Heart left ventricle (tissue), 16 donors: ENCODE measurements around the gene HUNK. TPM values are rescaled to one million over a fixed set of nuclear protein-coding genes. Genes with fewer than 3 reads are reported as not detected.

ENCODE experiments used
- ATAC-seq, 4 donors: fragments of 200-7000 bp; cut with Tn5 transposase; one replicate each; pipeline ENCODE4 v1.9.1; 2020 to 2022; ENCODE audit warnings: moderate library complexity in 4 of 4, mild to moderate bottlenecking in 3 of 4, moderate number of reproducible peaks in 1 of 4
- DNase-seq, 5 donors: peaks; one replicate each; pipeline ENCODE4 v3.0.0-alpha.2; 2020
- H3K27ac ChIP-seq, 12 donors: fragments of 200-600 bp; sonication (generic) in 4 of 12; one replicate each; pipeline versions ENCODE4 v1.5.0 to v1.8.0; 2016 to 2022; ENCODE audit warnings: mild to moderate bottlenecking in 2 of 12
- H3K27me3 ChIP-seq, 9 donors: fragments of 200-600 bp; sonication (generic) in 2 of 9; one replicate each; pipeline versions ENCODE4 v1.5.1 to v1.8.0; 2016 to 2022; ENCODE audit warnings: mild to moderate bottlenecking in 3 of 9
- H3K36me3 ChIP-seq, 9 donors: fragments of 200-600 bp; sonication (generic) in 2 of 9; one replicate each; pipeline versions ENCODE4 v1.5.0 to v1.8.0; 2018 to 2022; ENCODE audit warnings: mild to moderate bottlenecking in 2 of 9
- H3K4me1 ChIP-seq, 12 donors: fragments of 200-600 bp; sonication (generic) in 4 of 12; one replicate each; pipeline versions ENCODE4 v1.5.0 to v1.8.0; 2016 to 2022; ENCODE audit warnings: mild to moderate bottlenecking in 3 of 12
- H3K4me3 ChIP-seq, 12 donors: fragments of 200-600 bp; sonication (generic) in 4 of 12; one replicate each; pipeline versions ENCODE4 v1.5.0 to v1.8.0; 2017 to 2022; ENCODE audit warnings: mild to moderate bottlenecking in 9 of 12, moderate library complexity in 4 of 12
- H3K9me3 ChIP-seq, 12 donors: fragments of 200-600 bp; sonication (generic) in 4 of 12; one replicate each; pipeline versions ENCODE4 v1.5.0 to v1.8.0; 2016 to 2022; ENCODE audit warnings: mild to moderate bottlenecking in 1 of 12
- POLR2A ChIP-seq, 2 donors: fragments of 450-650 bp; IDR thresholded peaks; one replicate each; pipeline ENCODE4 v1.6.1; 2017; ENCODE audit warnings: antibody characterized with exemption in 2 of 2, mild to moderate bottlenecking in 2 of 2, moderate library complexity in 2 of 2
- WGBS, 4 donors: extraction: QIAGEN DNeasy Blood & Tissue Kit in 2 of 4; methylation state at CpG; one replicate each; pipeline versions ENCODE4 v1.1.5 to v1.1.7; 2013 to 2018; 5-methylcytosine and 5-hydroxymethylcytosine counted together
- intact Hi-C, 10 donors: fragments of 100-400 bp; cut with DNase I; formaldehyde crosslinking; loops; one replicate each; pipeline versions ENCODE4 v1.11.1 to v1.14.2; 2022
- polyA plus RNA-seq, 2 donors: library from polyadenylated mRNA; stranded (reverse); fragments of 200-250 nt; gene quantifications; one replicate each; pipeline ENCODE4 v1.2.3, GENCODE V29; 2013
- total RNA-seq, 9 donors: library from RNA; depleted of rRNA in 2 of 9; stranded (reverse); fragments of >200 nt in 2 of 9; fragmentation: NEBNext Ultra II Directional in 3 of 9; extraction: Animal tissue kit (Norgen Biotek cat#: 25700) in 3 of 9; gene quantifications; one replicate each; pipeline versions ENCODE4 v1.1.0 to v1.2.4, GENCODE V29; 2016 to 2023
- TF ChIP-seq, protein P1 (sequence below), 12 donors: fragments of 200-600 bp; sonication (generic) in 4 of 12; IDR thresholded peaks; one replicate each; pipeline versions ENCODE4 v1.5.0 to v1.8.0; 2018 to 2022; ENCODE audit warnings: antibody characterized with exemption in 12 of 12, mild to moderate bottlenecking in 5 of 12
- donor health status: ischemic (EF 13 %, LVEDD 7.1; RV severe dilation, severe dysfunction).
- donor health status: healthy with polysubstance abuse.
- donor health status: DM: no; HTN: yes; CAD: no.
- donor health status: DM: no; HTN: no; CAD: no.
- donor health status: ischemic (EF 25% LVEDD 6.9; RV normal size, moderate dysfunction).
- donor health status: ischemic (EF 25% LVEDD 5.7; RV mildly dilated, moderate dysfunction).
- donor health status: healthy.
- donor health status: DM: yes; HTN: yes; CAD: no.
- donor health status: ischemic (EF 35%, LVEDD 5.7; RV mildly dilated, moderate dysfunction).
- donor health status: nonischemic (EF 11% LVEDD 7.7; RV severe dilation, severe dysfunction).
- donor health status: DM: yes; HTN: yes; CAD: no.
- donor health status: PGD.
- donor health status: ischemic (EF 29% LVEDD 5.4; RV normal size, mild dysfunction).
- donor health status: nonischemic (EF 23%, LVEDD 6.1; RV moderate dilation, normal function).

HUNK gene
- total and polyA plus RNA-seq, 11 donors = 0.02 to 1.4 (median 0.22) TPM

DNA sequence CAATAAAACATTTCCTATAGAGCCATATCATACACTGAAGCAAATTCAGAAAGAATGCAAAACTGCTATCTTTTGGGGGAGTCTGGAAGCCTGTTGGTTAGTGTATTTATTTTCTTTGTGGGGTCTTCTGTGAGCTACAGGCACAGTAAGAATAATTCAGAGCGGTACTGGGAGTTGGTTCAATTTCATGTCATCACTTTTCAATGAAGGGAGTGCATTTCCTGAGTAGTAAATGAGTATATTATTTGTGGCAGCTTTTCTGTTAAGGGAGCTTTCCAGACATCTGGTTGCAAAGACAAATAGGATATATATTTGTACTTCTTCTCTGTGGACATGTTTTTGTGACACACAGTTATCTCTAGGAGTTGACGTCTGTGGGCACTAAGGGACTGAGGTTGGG lies 130.6 kb downstream of the HUNK start:
- no peak overlapping the region for H3K27ac ChIP-seq
- 35 to 60% (median 42%) methylated on average over 2 of the region's 2 CpGs for WGBS, 4 donors
- ATAC-seq (no peak), DNase-seq (no peak)
- H3K27me3 ChIP-seq = no peaks in the 10 kb centered on the region
- H3K9me3 ChIP-seq = peaks cover 0 to 6% (median 0%) of the 10 kb centered on the region in 12 donors
- H3K36me3 ChIP-seq = no peaks in the 10 kb centered on the region
- H3K4me3 ChIP-seq = no peak overlapping the region
- TF ChIP-seq, protein P1, sequence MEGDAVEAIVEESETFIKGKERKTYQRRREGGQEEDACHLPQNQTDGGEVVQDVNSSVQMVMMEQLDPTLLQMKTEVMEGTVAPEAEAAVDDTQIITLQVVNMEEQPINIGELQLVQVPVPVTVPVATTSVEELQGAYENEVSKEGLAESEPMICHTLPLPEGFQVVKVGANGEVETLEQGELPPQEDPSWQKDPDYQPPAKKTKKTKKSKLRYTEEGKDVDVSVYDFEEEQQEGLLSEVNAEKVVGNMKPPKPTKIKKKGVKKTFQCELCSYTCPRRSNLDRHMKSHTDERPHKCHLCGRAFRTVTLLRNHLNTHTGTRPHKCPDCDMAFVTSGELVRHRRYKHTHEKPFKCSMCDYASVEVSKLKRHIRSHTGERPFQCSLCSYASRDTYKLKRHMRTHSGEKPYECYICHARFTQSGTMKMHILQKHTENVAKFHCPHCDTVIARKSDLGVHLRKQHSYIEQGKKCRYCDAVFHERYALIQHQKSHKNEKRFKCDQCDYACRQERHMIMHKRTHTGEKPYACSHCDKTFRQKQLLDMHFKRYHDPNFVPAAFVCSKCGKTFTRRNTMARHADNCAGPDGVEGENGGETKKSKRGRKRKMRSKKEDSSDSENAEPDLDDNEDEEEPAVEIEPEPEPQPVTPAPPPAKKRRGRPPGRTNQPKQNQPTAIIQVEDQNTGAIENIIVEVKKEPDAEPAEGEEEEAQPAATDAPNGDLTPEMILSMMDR (IDR thresholded peaks at IDR 0.05) = no peak
- TF ChIP-seq POLR2A (IDR thresholded peaks at IDR 0.05) = no peak
- H3K4me1 ChIP-seq = no peaks in the 10 kb centered on the region
- intact Hi-C loops = no loop called here

DNA sequence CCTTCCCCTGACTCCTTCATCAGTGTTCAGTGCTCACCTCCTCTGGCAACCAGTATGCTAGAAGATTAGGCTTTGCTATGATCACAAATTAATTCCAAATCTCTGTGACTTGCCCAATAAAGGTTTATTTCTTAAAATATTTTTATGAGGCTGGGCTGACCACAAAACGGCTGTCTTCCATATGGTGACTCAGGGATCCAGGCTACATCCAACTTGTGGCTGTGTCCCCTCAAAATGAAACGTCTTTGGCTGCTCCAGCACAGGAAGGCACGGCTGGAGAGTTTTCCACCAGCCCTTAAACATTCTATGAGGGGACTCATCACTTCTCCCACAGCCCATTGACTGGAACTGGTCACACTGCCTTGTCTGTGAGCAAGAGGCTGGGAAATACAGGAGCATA lies 131.5 kb downstream of the HUNK start:
- DNase-seq (no peak), ATAC-seq (no peak)
- intact Hi-C loops = no loop called here
- 78 to 96% (median 82%) methylated on average over 3 of the region's 3 CpGs for WGBS, 4 donors
- Histone ChIP-seq H3K27me3 (no peaks in the 10 kb centered on the region), H3K4me3 (no peak overlapping the region), H3K4me1 (no peaks in the 10 kb centered on the region), H3K36me3 (no peaks in the 10 kb centered on the region), H3K27ac (no peak overlapping the region), H3K9me3 (peaks cover 0 to 6% (median 0%) of the 10 kb centered on the region in 12 donors)
- TF ChIP-seq POLR2A (IDR thresholded peaks at IDR 0.05) = no peak
- TF ChIP-seq, protein P1 (IDR thresholded peaks at IDR 0.05) = no peak

DNA sequence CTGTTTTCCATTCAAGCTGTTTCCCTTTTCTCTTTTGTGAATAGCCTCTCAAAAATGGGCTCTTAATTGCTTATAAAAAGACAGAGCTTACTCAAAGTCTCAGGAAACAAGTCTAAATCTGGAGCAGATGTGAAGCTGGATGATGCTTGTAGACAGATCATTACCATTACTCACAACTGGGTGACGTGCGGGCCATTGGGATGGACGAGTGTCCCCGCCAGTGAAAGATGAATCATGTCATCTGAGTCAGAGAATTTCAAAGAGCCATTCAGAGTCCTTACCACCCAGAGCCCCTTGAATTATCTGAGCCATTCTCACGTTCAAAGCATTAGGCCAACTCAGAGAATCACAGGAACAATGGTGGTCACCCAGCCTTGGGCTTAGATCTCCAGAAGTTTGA lies 134.6 kb downstream of the HUNK start:
- no peak for ATAC-seq
- H3K27me3 ChIP-seq = no peaks in the 10 kb centered on the region
- intact Hi-C loops = no loop called here
- H3K4me1 ChIP-seq = no peaks in the 10 kb centered on the region
- no peaks in the 10 kb centered on the region for H3K36me3 ChIP-seq
- peaks cover 0 to 6% (median 0%) of the 10 kb centered on the region in 12 donors for H3K9me3 ChIP-seq
- WGBS, 4 donors = 72 to 83% (median 77%) methylated on average over 5 of the region's 5 CpGs
- TF ChIP-seq, protein P1 (IDR thresholded peaks at IDR 0.05) = no peak
- TF ChIP-seq POLR2A (IDR thresholded peaks at IDR 0.05) = no peak
- no peak for DNase-seq
- no peak overlapping the region for H3K27ac ChIP-seq
- H3K4me3 ChIP-seq = no peak overlapping the region

DNA sequence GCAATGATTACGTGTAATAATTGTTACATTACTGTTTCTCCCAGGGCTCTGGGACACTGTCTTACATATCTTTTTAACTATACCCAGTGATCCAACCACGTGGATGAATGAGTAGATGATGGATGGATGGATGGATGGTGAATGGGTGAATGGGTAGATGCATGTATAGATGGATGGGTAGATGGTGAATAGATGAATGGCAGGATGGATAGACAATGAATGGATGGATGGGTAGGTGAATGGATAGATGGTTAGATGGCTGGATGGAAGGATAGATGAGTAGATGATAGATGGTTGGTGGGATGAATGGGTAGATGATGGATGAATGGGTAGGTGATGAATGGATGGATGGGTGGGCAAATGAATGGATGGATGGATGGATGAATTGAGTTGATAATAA lies 135.9 kb downstream of the HUNK start:
- WGBS, 4 donors = 62 to 84% (median 73%) methylated on average over 2 of the region's 2 CpGs
- H3K4me3 ChIP-seq = no peak overlapping the region
- no peaks in the 10 kb centered on the region for H3K36me3 ChIP-seq
- intact Hi-C loops = no loop called here
- no peak overlapping the region for H3K27ac ChIP-seq
- H3K4me1 ChIP-seq = no peaks in the 10 kb centered on the region
- H3K27me3 ChIP-seq = no peaks in the 10 kb centered on the region
- H3K9me3 ChIP-seq = peaks cover 0 to 6% (median 0%) of the 10 kb centered on the region in 12 donors
- DNase-seq (no peak), ATAC-seq (no peak)
- TF ChIP-seq POLR2A (IDR thresholded peaks at IDR 0.05) = no peak
- TF ChIP-seq, protein P1 (IDR thresholded peaks at IDR 0.05) = no peak
